ENCODE measurements around the gene VPS26A. TPM values are rescaled to one million over a fixed set of nuclear protein-coding genes. Genes with fewer than 3 reads are reported as not detected.

VPS26A gene
- total RNA-seq, 1 donor from 2014 or later = 40.1 TPM

GRCh38 chr10:69090685-69091084 lies 33.3 kb upstream of the VPS26A start:
- DNase-seq (ENCODE audit: low spot score in 2 of 2, unreplicated experiment in 2 of 2) = no peak
- Mint-ChIP-seq H3K9me3 (no peaks in the 10 kb centered on the region), H3K4me3 (no peak overlapping the region), H3K27ac (no peak overlapping the region), H3K27me3 (ENCODE audit: low read depth) (peaks cover 11% of the 10 kb centered on the region), H3K4me1 (peaks cover 5% of the 10 kb centered on the region), H3K36me3 (no peaks in the 10 kb centered on the region)
- no peak for TF ChIP-seq CTCF (IDR thresholded peaks at IDR 0.05; ENCODE audit: unreplicated experiment)

GRCh38 chr10:69091143-69091651 lies 32.8 kb upstream of the VPS26A start:
- H3K27ac Mint-ChIP-seq = no peak overlapping the region
- no peak for DNase-seq (ENCODE audit: low spot score in 2 of 2, unreplicated experiment in 2 of 2)
- no peak overlapping the region for H3K4me3 Mint-ChIP-seq
- no peaks in the 10 kb centered on the region for H3K9me3 Mint-ChIP-seq
- peaks cover 5% of the 10 kb centered on the region for H3K4me1 Mint-ChIP-seq
- TF ChIP-seq CTCF (IDR thresholded peaks at IDR 0.05; ENCODE audit: unreplicated experiment) = no peak
- no peaks in the 10 kb centered on the region for H3K36me3 Mint-ChIP-seq
- peaks cover 11% of the 10 kb centered on the region for H3K27me3 Mint-ChIP-seq (ENCODE audit: low read depth)

- peak; percentile 60 for TF ChIP-seq CTCF (IDR thresholded peaks at IDR 0.05; ENCODE audit: unreplicated experiment)
- Mint-ChIP-seq H3K36me3 (no peaks in the 10 kb centered on the region), H3K4me1 (no peaks in the 10 kb centered on the region), H3K9me3 (no peaks in the 10 kb centered on the region), H3K27me3 (ENCODE audit: low read depth) (peaks cover 3% of the 10 kb centered on the region), H3K27ac (no peak overlapping the region), H3K4me3 (no peak overlapping the region)
- DNase-seq (ENCODE audit: low spot score in 2 of 2, unreplicated experiment in 2 of 2) = peak; percentile 23 to 53
Measured at GRCh38 chr10:69092959-69093850, 30.8 kb upstream of the VPS26A start.

GRCh38 chr10:69093933-69094332 lies 30.0 kb upstream of the VPS26A start:
- no peak for TF ChIP-seq CTCF (IDR thresholded peaks at IDR 0.05; ENCODE audit: unreplicated experiment)

GRCh38 chr10:69096045-69096444 lies 27.9 kb upstream of the VPS26A start:
- Mint-ChIP-seq H3K27me3 (ENCODE audit: low read depth) (peaks cover 2% of the 10 kb centered on the region), H3K9me3 (no peaks in the 10 kb centered on the region), H3K36me3 (no peaks in the 10 kb centered on the region), H3K4me1 (no peaks in the 10 kb centered on the region), H3K4me3 (no peak overlapping the region), H3K27ac (no peak overlapping the region)
- DNase-seq (ENCODE audit: low spot score in 2 of 2, unreplicated experiment in 2 of 2) = no peak
- no peak for TF ChIP-seq CTCF (IDR thresholded peaks at IDR 0.05; ENCODE audit: unreplicated experiment)

More at GRCh38 chr10:69093933-69094332, 30.0 kb upstream of the VPS26A start:
- H3K4me3 Mint-ChIP-seq = no peak overlapping the region
- no peaks in the 10 kb centered on the region for H3K9me3 Mint-ChIP-seq
- H3K27ac Mint-ChIP-seq = no peak overlapping the region
- H3K4me1 Mint-ChIP-seq = no peaks in the 10 kb centered on the region
- DNase-seq (ENCODE audit: low spot score in 2 of 2, unreplicated experiment in 2 of 2) = no peak
- no peaks in the 10 kb centered on the region for H3K27me3 Mint-ChIP-seq (ENCODE audit: low read depth)
- no peaks in the 10 kb centered on the region for H3K36me3 Mint-ChIP-seq

All from mesothelial cell of epicardium (in vitro differentiated cells).